K562 (cell line): ENCODE results near the gene GUCA1A. TPM values are rescaled to one million over a fixed set of nuclear protein-coding genes. Genes with fewer than 3 reads are reported as not detected.

Experiments used
- BCL6 ChIP-seq: fragments of 250-450 bp; sonication (Bioruptor Pico); IDR thresholded peaks from 2 replicates; pipeline ENCODE4 v1.4.0; 2020
- CCNT2 ChIP-seq: IDR thresholded peaks from 2 replicates; pipeline ENCODE4 v1.6.1; 2011; ENCODE audit warnings: borderline replicate concordance, low read depth, mild to moderate bottlenecking, moderate library complexity, mixed read lengths, low read length; ENCODE audit not compliant: insufficient read length; ENCODE audit errors: extremely low read depth
- CGGBP1 ChIP-seq: fragments of 250-450 bp; sonication (Bioruptor Pico); IDR thresholded peaks from 2 replicates; pipeline ENCODE4 v1.9.0; 2021; ENCODE audit warnings: mild to moderate bottlenecking
- CREBBP ChIP-seq: IDR thresholded peaks from one replicate; pipeline ENCODE4 v1.6.1; 2012; ENCODE audit warnings: low read depth, mild to moderate bottlenecking, control low read depth, inconsistent platforms, low read length
- CTBP1 ChIP-seq: fragments of 450-650 bp; IDR thresholded peaks from 2 replicates; pipeline ENCODE4 v1.6.1; 2016; ENCODE audit warnings: borderline replicate concordance
- DEAF1 ChIP-seq: fragments of 450-650 bp; formaldehyde crosslinking; IDR thresholded peaks from 2 replicates; pipeline ENCODE4 v1.4.0; 2020; ENCODE audit warnings: mild to moderate bottlenecking, moderate library complexity
- ELF1 ChIP-seq: fragments of 200-800 bp; sonication (Bioruptor generic); IDR thresholded peaks from 2 replicates; pipeline ENCODE4 v1.6.1; 2016; ENCODE audit warnings: missing genetic modification characterization, missing compliant biosample characterization
- HDAC3 ChIP-seq: fragments of 450-650 bp; IDR thresholded peaks from 2 replicates; pipeline ENCODE4 v1.6.1; 2018; ENCODE audit warnings: borderline replicate concordance, mild to moderate bottlenecking, moderate library complexity; ENCODE audit not compliant: partially characterized antibody
- MBD2 ChIP-seq: sonication (generic); IDR thresholded peaks from 2 replicates; pipeline ENCODE4 v1.6.1; 2016; ENCODE audit warnings: low read depth, borderline replicate concordance
- MEF2A ChIP-seq: IDR thresholded peaks from 2 replicates; pipeline ENCODE4 v1.6.1; 2011; ENCODE audit warnings: low read depth, mild to moderate bottlenecking, low read length, moderate library complexity; ENCODE audit not compliant: control insufficient read depth
- MIER1 ChIP-seq: fragments of 450-650 bp; IDR thresholded peaks from 2 replicates; pipeline ENCODE4 v1.6.1; 2016; ENCODE audit warnings: antibody characterized with exemption, mild to moderate bottlenecking, low read depth
- NCOR1 ChIP-seq: fragments of 450-650 bp; IDR thresholded peaks from 2 replicates; pipeline ENCODE4 v1.6.1; 2016; ENCODE audit warnings: mild to moderate bottlenecking, moderate library complexity
- PML ChIP-seq: IDR thresholded peaks from 2 replicates; pipeline ENCODE4 v1.6.1; 2012; ENCODE audit warnings: low read length, inconsistent platforms
- POLR2AphosphoS5 ChIP-seq: IDR thresholded peaks from 2 replicates; pipeline ENCODE4 v1.6.1; 2011; ENCODE audit warnings: mild to moderate bottlenecking, low read depth, low read length, moderate library complexity; ENCODE audit not compliant: control insufficient read depth, insufficient read depth
- POLR2B ChIP-seq: fragments of 450-650 bp; IDR thresholded peaks from 2 replicates; pipeline ENCODE4 v1.6.1; 2018; ENCODE audit warnings: low read depth; ENCODE audit not compliant: partially characterized antibody
- TAF9B ChIP-seq: fragments of 450-650 bp; IDR thresholded peaks from 2 replicates; pipeline ENCODE4 v1.6.1; 2018; ENCODE audit warnings: mild to moderate bottlenecking; ENCODE audit not compliant: partially characterized antibody
- TBP ChIP-seq: optimal IDR thresholded peaks from 2 replicates; pipeline ENCODE3; 2011; ENCODE audit warnings: low read depth, low read length, improper control_type of control experiment
- XRCC5 ChIP-seq: fragments of 200-400 bp; formaldehyde crosslinking; IDR thresholded peaks from 2 replicates; pipeline ENCODE4 v1.6.1; 2017; ENCODE audit warnings: low read depth, mild to moderate bottlenecking, low read length
- ZNF253 ChIP-seq: fragments of 250-450 bp; sonication (Bioruptor Pico); conservative IDR thresholded peaks from 2 replicates; pipeline ENCODE4 v1.6.1; 2021; ENCODE audit warnings: mild to moderate bottlenecking
- ZNF445 ChIP-seq: fragments of 250-450 bp; sonication (Bioruptor Pico); IDR thresholded peaks from 2 replicates; pipeline ENCODE4 v1.4.0; 2020; ENCODE audit warnings: low read depth, mild to moderate bottlenecking, moderate library complexity
- polyA plus RNA-seq, 8 experiments: library from polyadenylated mRNA; depleted of rRNA in 4 of 8; stranded (reverse) in 5 of 8; unstranded in 3 of 8; fragments of >200 nt; fragmentation: Nextera tagmentation in 2 of 8; fragmentation: Illumina TruSeq in 1 of 8; extraction: Ambion mirVana in 2 of 8; extraction: Trizol in 1 of 8; gene quantifications; 2 replicates each; pipeline versions ENCODE4 v1.2.1 to v1.2.3, GENCODE V29; 2011 to 2014; ENCODE audit warnings: inconsistent platforms in 1 of 8, missing spikeins in 1 of 8
- total RNA-seq, 7 experiments: library from RNA; depleted of rRNA in 6 of 7; stranded (reverse); fragments of >200 nt in 6 of 7; fragmentation: Illumina TruSeq in 2 of 7; extraction: Trizol in 2 of 7; gene quantifications; 2 replicates each; pipeline versions ENCODE4 v1.2.1 to v1.2.3, GENCODE V29; 2011 to 2021; ENCODE audit warnings: low replicate concordance in 1 of 7
- TF ChIP-seq, protein P1 (sequence below): fragments of 450-650 bp; IDR thresholded peaks from 2 replicates; pipeline ENCODE4 v1.6.1; 2016; ENCODE audit warnings: mild to moderate bottlenecking
- TF ChIP-seq, protein P2 (sequence below), 2 experiments: fragments of 450-650 bp; conservative IDR thresholded peaks; 2 replicates each; pipeline ENCODE4 v1.6.1; 2017; ENCODE audit warnings: mild to moderate bottlenecking in 2 of 2, moderate library complexity in 2 of 2

The GUCA1A gene
- total and polyA plus RNA-seq, 9 of the 15 experiments (the other 6 are each of a cell fraction or from before 2014, with no cell fraction given): not detected

- TF ChIP-seq, protein P1, sequence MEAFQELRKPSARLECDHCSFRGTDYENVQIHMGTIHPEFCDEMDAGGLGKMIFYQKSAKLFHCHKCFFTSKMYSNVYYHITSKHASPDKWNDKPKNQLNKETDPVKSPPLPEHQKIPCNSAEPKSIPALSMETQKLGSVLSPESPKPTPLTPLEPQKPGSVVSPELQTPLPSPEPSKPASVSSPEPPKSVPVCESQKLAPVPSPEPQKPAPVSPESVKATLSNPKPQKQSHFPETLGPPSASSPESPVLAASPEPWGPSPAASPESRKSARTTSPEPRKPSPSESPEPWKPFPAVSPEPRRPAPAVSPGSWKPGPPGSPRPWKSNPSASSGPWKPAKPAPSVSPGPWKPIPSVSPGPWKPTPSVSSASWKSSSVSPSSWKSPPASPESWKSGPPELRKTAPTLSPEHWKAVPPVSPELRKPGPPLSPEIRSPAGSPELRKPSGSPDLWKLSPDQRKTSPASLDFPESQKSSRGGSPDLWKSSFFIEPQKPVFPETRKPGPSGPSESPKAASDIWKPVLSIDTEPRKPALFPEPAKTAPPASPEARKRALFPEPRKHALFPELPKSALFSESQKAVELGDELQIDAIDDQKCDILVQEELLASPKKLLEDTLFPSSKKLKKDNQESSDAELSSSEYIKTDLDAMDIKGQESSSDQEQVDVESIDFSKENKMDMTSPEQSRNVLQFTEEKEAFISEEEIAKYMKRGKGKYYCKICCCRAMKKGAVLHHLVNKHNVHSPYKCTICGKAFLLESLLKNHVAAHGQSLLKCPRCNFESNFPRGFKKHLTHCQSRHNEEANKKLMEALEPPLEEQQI: peak; percentile 55; the same call in 1 of the 2 replicates
- 0 out of 2 replicates have a peak, but pooled peaks have one; percentile 3 for TF ChIP-seq CGGBP1 (CRISPR knock-in tag)
- TF ChIP-seq HDAC3: peak; percentile 48
- 0 out of 2 replicates have a peak, but pooled peaks have one; percentile 5 for TF ChIP-seq ZNF253 (CRISPR knock-in tag)
- TF ChIP-seq CCNT2: peak; percentile 21
- TF ChIP-seq POLR2AphosphoS5: peak; percentile 95
- TF ChIP-seq ZNF445 (CRISPR knock-in tag): 0 out of 2 replicates have a peak, but pooled peaks have one; percentile 25
- TF ChIP-seq, protein P2, sequence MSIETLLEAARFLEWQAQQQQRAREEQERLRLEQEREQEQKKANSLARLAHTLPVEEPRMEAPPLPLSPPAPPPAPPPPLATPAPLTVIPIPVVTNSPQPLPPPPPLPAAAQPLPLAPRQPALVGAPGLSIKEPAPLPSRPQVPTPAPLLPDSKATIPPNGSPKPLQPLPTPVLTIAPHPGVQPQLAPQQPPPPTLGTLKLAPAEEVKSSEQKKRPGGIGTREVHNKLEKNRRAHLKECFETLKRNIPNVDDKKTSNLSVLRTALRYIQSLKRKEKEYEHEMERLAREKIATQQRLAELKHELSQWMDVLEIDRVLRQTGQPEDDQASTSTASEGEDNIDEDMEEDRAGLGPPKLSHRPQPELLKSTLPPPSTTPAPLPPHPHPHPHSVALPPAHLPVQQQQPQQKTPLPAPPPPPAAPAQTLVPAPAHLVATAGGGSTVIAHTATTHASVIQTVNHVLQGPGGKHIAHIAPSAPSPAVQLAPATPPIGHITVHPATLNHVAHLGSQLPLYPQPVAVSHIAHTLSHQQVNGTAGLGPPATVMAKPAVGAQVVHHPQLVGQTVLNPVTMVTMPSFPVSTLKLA (conservative IDR thresholded peaks at IDR 0.05): peak; percentile 54 to 86; a peak in 2 of 4 replicates
- no peak for TF ChIP-seq CREBBP
- peak; percentile 86; the same call in 1 of the 2 replicates for TF ChIP-seq PML
- TF ChIP-seq ELF1 (tag): peak; percentile 78
- peak; percentile 70 for TF ChIP-seq CTBP1
- TF ChIP-seq TAF9B: peak; percentile 99
- peak; percentile 90 for TF ChIP-seq POLR2B
- 0 out of 2 replicates have a peak, but pooled peaks have one; percentile 20 for TF ChIP-seq XRCC5
- no peak for TF ChIP-seq BCL6 (CRISPR knock-in tag)
- TF ChIP-seq TBP: peak; percentile 96
- TF ChIP-seq DEAF1 (CRISPR knock-in tag): 0 out of 2 replicates have a peak, but pooled peaks have one; percentile 6
- TF ChIP-seq NCOR1: 0 out of 2 replicates have a peak, but pooled peaks have one; percentile 14
- TF ChIP-seq MEF2A: no peak
- peak; percentile 92 for TF ChIP-seq MBD2
- peak; percentile 67 for TF ChIP-seq MIER1
Observed at GRCh38 chr6:42217519-42218367, 44.6 kb downstream of the GUCA1A start, which contains the start of gene MRPS10 (continued).
